ENCODE results near the gene COMMD4. TPM values are rescaled to one million over a fixed set of nuclear protein-coding genes. Genes with fewer than 3 reads are reported as not detected.

The COMMD4 gene
- total and polyA plus RNA-seq, 2 of the 8 experiments (the other 6 are each of a cell fraction or from before 2014, with no cell fraction given): 131 to 236 TPM

DNA sequence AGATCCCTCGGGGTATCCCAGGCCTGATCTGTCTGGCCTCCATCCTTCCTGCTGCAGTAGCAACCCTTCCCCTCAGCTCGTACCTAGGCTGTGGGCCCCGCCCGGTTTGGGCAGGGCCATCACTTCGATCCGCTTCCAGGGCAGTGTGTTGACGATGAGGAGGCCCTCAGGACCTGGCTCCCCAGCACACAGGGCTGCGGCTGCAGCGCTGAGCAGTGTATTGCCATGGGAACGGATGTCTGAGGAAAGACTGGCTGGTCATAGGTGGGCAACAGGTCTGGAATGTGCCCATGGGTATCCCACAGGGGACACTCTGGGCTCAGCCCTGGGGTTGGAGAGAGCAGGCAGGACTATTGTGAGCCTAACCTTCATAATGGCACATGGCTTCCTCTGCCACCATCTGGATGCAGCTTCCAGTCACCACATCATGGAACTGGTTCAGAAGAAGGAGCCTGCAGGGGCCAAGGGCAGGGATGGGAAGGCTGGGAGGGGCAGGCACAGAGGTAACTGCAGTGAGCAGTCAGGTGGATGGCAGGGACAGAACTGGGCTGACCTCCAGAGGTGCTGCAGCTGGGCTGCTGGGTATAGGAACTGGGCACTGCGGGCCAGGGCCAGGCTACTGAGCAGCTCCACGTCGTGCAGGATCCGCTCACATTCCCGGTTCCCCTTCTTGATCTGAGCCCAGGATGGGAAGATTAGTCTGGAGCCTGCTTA is 23.8 kb downstream of the COMMD4 start (continued):
- no peak for TF ChIP-seq KDM4A (IDR thresholded peaks at IDR 0.05; ENCODE audit: low read depth, low read length, severe bottlenecking)
- no peak for TF ChIP-seq POU5F1 (IDR thresholded peaks at IDR 0.05; ENCODE audit: low read depth, low read length)
